CD4-positive, alpha-beta T cell (primary cell): Measurements from ENCODE around the gene HTD2. TPM values are rescaled to one million over a fixed set of nuclear protein-coding genes. Genes with fewer than 3 reads are reported as not detected.
A peak's percentile ranks its signal among the peaks of the same experiment; 100 is the strongest.

ENCODE experiments used
- ATAC-seq: fragments of 200-7000 bp; cut with Tn5 transposase; one replicate; pipeline ENCODE4 v1.10.0; 2022; ENCODE audit warnings: mild to moderate bottlenecking; ENCODE audit not compliant: poor library complexity
- CTCF ChIA-PET: fragments of 350-600 bp; sonication (Branson Sonifier 250); formaldehyde crosslinking; loops from one replicate; lab custom pipeline; 2021; ENCODE audit warnings: antibody characterized with exemption, inconsistent platforms; lab: Charles Lee
- POLR2A ChIA-PET: fragments of 350-600 bp; sonication (Branson Sonifier 250); formaldehyde crosslinking; loops from one replicate; lab custom pipeline; 2021; ENCODE audit warnings: antibody characterized with exemption, inconsistent platforms; lab: Charles Lee
- DNase-seq, 14 experiments: peaks; one replicate each; pipeline ENCODE4 v3.0.0-alpha.2; 2013 to 2020; ENCODE audit warnings: mixed read lengths in 2 of 14
- H3K27ac ChIP-seq, 2 donors: one replicate each; pipeline versions ENCODE4 v1.5.1 to v1.7.0; 2013; ENCODE audit warnings: low read length in 2 of 2, low read depth in 1 of 2, mild to moderate bottlenecking in 1 of 2
- H3K27me3 ChIP-seq, 2 experiments: 1 replicate in 1 of 2; 2 replicates in 1 of 2; pipeline versions ENCODE4 v1.6.1 to v1.7.0; 2013; ENCODE audit warnings: low read length in 2 of 2, control low read depth in 1 of 2, mild to moderate bottlenecking in 1 of 2, moderate library complexity in 1 of 2; ENCODE audit not compliant: insufficient read depth in 2 of 2, control insufficient read depth in 1 of 2
- H3K36me3 ChIP-seq: one replicate; pipeline ENCODE4 v1.6.1; 2013; ENCODE audit warnings: low read length, control low read depth; ENCODE audit not compliant: insufficient read depth
- H3K4me1 ChIP-seq: one replicate; pipeline ENCODE4 v1.6.1; 2013; ENCODE audit warnings: low read length, control low read depth; ENCODE audit not compliant: insufficient read depth
- H3K4me3 ChIP-seq: one replicate; pipeline ENCODE4 v1.5.1; 2013; ENCODE audit warnings: mild to moderate bottlenecking, low read length, moderate library complexity
- H3K9me3 ChIP-seq, 2 experiments: 1 replicate in 1 of 2; 2 replicates in 1 of 2; pipeline versions ENCODE4 v1.6.1 to v1.7.0; 2013; ENCODE audit warnings: low read length in 2 of 2, mild to moderate bottlenecking in 2 of 2, control low read depth in 1 of 2, moderate library complexity in 1 of 2; ENCODE audit not compliant: control insufficient read depth in 1 of 2, insufficient read depth in 1 of 2
- H3K27ac Mint-ChIP-seq: one replicate; pipeline ENCODE4 v1.8.0; 2020; ENCODE audit warnings: mixed read lengths
- H3K27me3 Mint-ChIP-seq: one replicate; pipeline ENCODE4 v1.8.0; 2021; ENCODE audit warnings: mixed read lengths
- H3K36me3 Mint-ChIP-seq: one replicate; pipeline ENCODE4 v1.8.0; 2021; ENCODE audit warnings: low read depth, mixed read lengths
- H3K4me1 Mint-ChIP-seq: one replicate; pipeline ENCODE4 v1.8.0; 2021; ENCODE audit warnings: low read depth, mixed read lengths
- H3K4me3 Mint-ChIP-seq: one replicate; pipeline ENCODE4 v1.8.0; 2020; ENCODE audit warnings: mild to moderate bottlenecking, mixed read lengths
- H3K9me3 Mint-ChIP-seq: one replicate; pipeline ENCODE4 v1.8.0; 2020; ENCODE audit warnings: mixed read lengths
- intact Hi-C, 2 experiments: fragments of 100-400 bp; cut with DNase I in 1 of 2; cut with micrococcal nuclease in 1 of 2; formaldehyde crosslinking; loops; one replicate each; pipeline versions ENCODE4 v1.15.1 to v1.9.0; 2023 to 2025; cut with DNase I, micrococcal nuclease
- total RNA-seq, 174 experiments: library from RNA in 2 of 174; stranded (reverse) in 2 of 174; gene quantifications; one replicate each; pipeline ENCODE4 v1.2.3 and lab custom pipeline; 2021 to 2026
- TF ChIP-seq, protein P1 (sequence below): fragments of 200-600 bp; IDR thresholded peaks from one replicate; pipeline ENCODE4 v1.8.0; 2022; ENCODE audit warnings: antibody characterized with exemption, mild to moderate bottlenecking

The HTD2 gene
- total RNA-seq, 2 experiments from 2014 or later, result 7.2 to 7.3 TPM

DNA sequence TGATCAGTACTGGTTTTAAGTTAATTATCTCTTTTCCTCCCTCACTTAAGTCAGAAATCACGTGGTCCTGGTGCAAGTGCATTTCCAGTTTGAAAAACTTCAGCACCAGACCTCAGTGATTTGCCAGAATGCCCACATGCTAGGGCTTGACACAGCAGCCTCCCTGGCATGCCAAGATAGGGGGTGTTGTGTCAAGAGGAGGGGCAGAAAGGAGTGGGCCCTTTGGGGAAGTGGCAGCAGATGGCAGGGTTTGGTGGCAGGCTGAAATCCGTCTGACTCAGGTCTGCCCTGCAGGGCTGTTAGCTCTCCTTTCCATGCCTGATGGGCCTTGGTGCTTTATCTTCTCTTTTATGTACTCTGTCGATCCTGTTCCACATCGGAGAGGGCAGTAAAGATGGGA, 49.7 kb downstream of the HTD2 start:
- Mint-ChIP-seq H3K9me3 (no peaks in the 10 kb centered on the region), H3K27me3 (no peaks in the 10 kb centered on the region), H3K27ac (no peak overlapping the region), H3K4me3 (no peak overlapping the region), H3K36me3 (peaks cover 7% of the 10 kb centered on the region), H3K4me1 (peaks cover 29% of the 10 kb centered on the region)
- no peaks in the 10 kb centered on the region for H3K27me3 ChIP-seq
- intact Hi-C loops, result no loop called here
- TF ChIP-seq, protein P1, sequence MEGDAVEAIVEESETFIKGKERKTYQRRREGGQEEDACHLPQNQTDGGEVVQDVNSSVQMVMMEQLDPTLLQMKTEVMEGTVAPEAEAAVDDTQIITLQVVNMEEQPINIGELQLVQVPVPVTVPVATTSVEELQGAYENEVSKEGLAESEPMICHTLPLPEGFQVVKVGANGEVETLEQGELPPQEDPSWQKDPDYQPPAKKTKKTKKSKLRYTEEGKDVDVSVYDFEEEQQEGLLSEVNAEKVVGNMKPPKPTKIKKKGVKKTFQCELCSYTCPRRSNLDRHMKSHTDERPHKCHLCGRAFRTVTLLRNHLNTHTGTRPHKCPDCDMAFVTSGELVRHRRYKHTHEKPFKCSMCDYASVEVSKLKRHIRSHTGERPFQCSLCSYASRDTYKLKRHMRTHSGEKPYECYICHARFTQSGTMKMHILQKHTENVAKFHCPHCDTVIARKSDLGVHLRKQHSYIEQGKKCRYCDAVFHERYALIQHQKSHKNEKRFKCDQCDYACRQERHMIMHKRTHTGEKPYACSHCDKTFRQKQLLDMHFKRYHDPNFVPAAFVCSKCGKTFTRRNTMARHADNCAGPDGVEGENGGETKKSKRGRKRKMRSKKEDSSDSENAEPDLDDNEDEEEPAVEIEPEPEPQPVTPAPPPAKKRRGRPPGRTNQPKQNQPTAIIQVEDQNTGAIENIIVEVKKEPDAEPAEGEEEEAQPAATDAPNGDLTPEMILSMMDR, result no peak
- CTCF ChIA-PET, result no interaction called here
- H3K4me1 ChIP-seq, result peaks cover 14% of the 10 kb centered on the region
- H3K4me3 ChIP-seq, result no peak overlapping the region
- H3K27ac ChIP-seq, result no peak overlapping the region
- H3K9me3 ChIP-seq, result no peaks in the 10 kb centered on the region
- no peak for ATAC-seq
- DNase-seq, result peak in 3 of 14 experiments; percentile 8 to 48 (median 35)
- POLR2A ChIA-PET, result interaction anchor here (0.6 kb wide), 1 partner anchor 795 kb away, joined by 3 read pairs; no protein-coding TSS in a partner anchor
- no peaks in the 10 kb centered on the region for H3K36me3 ChIP-seq

DNA sequence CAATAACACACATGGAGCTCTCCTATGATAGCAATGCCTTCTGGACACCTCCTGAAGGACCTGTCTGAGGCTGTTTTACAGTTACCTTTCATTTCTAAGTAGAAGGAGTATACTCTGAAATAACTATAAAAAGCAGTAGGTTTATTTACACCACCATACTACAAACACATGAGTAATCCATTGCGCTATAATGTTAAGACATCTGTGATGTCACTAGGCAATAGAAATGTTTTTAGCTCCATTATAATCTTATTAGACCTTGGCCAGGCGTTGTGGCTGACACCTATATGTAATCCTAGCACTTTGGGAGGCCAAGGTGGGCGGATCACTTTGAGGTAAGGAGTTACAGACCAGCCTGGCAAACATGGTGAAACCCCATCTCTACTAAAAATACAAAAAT, 51.1 kb downstream of the HTD2 start:
- Histone ChIP-seq H3K9me3 (no peaks in the 10 kb centered on the region), H3K36me3 (no peaks in the 10 kb centered on the region), H3K27me3 (no peaks in the 10 kb centered on the region), H3K4me3 (no peak overlapping the region), H3K4me1 (peaks cover 14% of the 10 kb centered on the region), H3K27ac (no peak overlapping the region)
- POLR2A ChIA-PET, result no interaction called here
- DNase-seq (no peak), ATAC-seq (no peak)
- Mint-ChIP-seq H3K27me3 (no peaks in the 10 kb centered on the region), H3K9me3 (no peaks in the 10 kb centered on the region), H3K4me3 (no peak overlapping the region), H3K36me3 (peaks cover 6% of the 10 kb centered on the region), H3K27ac (no peak overlapping the region), H3K4me1 (peaks cover 34% of the 10 kb centered on the region)
- TF ChIP-seq, protein P1, result no peak
- intact Hi-C loops, result no loop called here
- CTCF ChIA-PET, result no interaction called here

DNA sequence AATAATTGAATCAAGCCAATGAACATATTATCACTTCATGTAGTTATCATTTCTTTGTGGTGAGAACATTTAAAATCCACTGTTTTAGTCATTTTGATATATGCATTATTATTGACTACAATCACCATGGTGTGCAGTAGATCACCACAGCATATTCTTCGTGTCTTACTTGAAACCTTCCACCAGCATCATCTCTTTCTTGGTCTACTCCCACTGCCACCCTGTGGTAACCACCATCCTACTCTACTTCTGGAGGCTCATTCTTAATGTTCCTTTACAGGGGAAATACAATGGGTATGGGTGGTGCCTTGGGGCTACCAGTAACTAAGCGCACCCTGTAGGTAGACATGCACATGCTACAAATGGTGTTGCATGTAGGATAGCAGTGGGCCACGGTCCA, 51.8 kb downstream of the HTD2 start:
- H3K9me3 ChIP-seq, result no peaks in the 10 kb centered on the region
- H3K4me1 ChIP-seq, result peaks cover 14% of the 10 kb centered on the region
- Mint-ChIP-seq H3K4me1 (peaks cover 29% of the 10 kb centered on the region), H3K9me3 (no peaks in the 10 kb centered on the region), H3K27ac (no peak overlapping the region), H3K27me3 (no peaks in the 10 kb centered on the region), H3K4me3 (no peak overlapping the region), H3K36me3 (peaks cover 4% of the 10 kb centered on the region)
- POLR2A ChIA-PET, result no interaction called here
- H3K4me3 ChIP-seq, result no peak overlapping the region
- no peak overlapping the region for H3K27ac ChIP-seq
- CTCF ChIA-PET, result no interaction called here
- intact Hi-C loops, result no loop called here
- TF ChIP-seq, protein P1, result no peak
- no peaks in the 10 kb centered on the region for H3K36me3 ChIP-seq
- H3K27me3 ChIP-seq, result no peaks in the 10 kb centered on the region
- no peak for DNase-seq
- ATAC-seq, result no peak
